BLaER1 (cell line): ENCODE data around the gene MAP2K2.
A peak's percentile ranks its signal among the peaks of the same experiment; 100 is the strongest.
"Not testable (repeated sequence)": the region's sequence is repeated elsewhere in the genome, so short reads cannot be mapped to it uniquely, and the experiment has no call there.

Experiments used
- H3K27ac ChIP-seq: shearing (Covaris generic); formaldehyde crosslinking; 2 replicates; pipeline ENCODE4 v1.8.1; 2022
- H3K27me3 ChIP-seq: shearing (Covaris generic); formaldehyde crosslinking; 2 replicates; pipeline ENCODE4 v1.8.1; 2022
- H3K36me3 ChIP-seq: shearing (Covaris generic); formaldehyde crosslinking; 2 replicates; pipeline ENCODE4 v1.8.1; 2022
- H3K4me1 ChIP-seq: shearing (Covaris generic); formaldehyde crosslinking; 2 replicates; pipeline ENCODE4 v1.8.1; 2022
- H3K4me2 ChIP-seq: shearing (Covaris generic); formaldehyde crosslinking; 2 replicates; pipeline ENCODE4 v1.8.1; 2022
- H3K4me3 ChIP-seq: shearing (Covaris generic); formaldehyde crosslinking; 2 replicates; pipeline ENCODE4 v1.8.1; 2022
- H3K9ac ChIP-seq: shearing (Covaris generic); formaldehyde crosslinking; 2 replicates; pipeline ENCODE4 v1.8.1; 2022
- H3K9me3 ChIP-seq: shearing (Covaris generic); formaldehyde crosslinking; 2 replicates; pipeline ENCODE4 v1.8.1; 2022
- H4K20me1 ChIP-seq: shearing (Covaris generic); formaldehyde crosslinking; 2 replicates; pipeline ENCODE4 v1.8.1; 2022
- Cebpa-rat ChIP-seq: shearing (Covaris generic); IDR thresholded peaks from 2 replicates; pipeline ENCODE4 v1.8.1; 2022

The MAP2K2 gene

GRCh38 chr19:4134351-4134750 lies 10.4 kb upstream of the MAP2K2 start:
- Histone ChIP-seq H3K36me3 (no peaks in the 10 kb centered on the region), H3K27me3 (no peaks in the 10 kb centered on the region), H3K9me3 (no peaks in the 10 kb centered on the region), H3K4me3 (no peak overlapping the region), H4K20me1 (no peaks in the 10 kb centered on the region), H3K27ac (no peak overlapping the region), H3K4me1 (no peaks in the 10 kb centered on the region), H3K9ac (no peak overlapping the region), H3K4me2 (no peak overlapping the region)
- no peak for TF ChIP-seq Cebpa-rat

DNA sequence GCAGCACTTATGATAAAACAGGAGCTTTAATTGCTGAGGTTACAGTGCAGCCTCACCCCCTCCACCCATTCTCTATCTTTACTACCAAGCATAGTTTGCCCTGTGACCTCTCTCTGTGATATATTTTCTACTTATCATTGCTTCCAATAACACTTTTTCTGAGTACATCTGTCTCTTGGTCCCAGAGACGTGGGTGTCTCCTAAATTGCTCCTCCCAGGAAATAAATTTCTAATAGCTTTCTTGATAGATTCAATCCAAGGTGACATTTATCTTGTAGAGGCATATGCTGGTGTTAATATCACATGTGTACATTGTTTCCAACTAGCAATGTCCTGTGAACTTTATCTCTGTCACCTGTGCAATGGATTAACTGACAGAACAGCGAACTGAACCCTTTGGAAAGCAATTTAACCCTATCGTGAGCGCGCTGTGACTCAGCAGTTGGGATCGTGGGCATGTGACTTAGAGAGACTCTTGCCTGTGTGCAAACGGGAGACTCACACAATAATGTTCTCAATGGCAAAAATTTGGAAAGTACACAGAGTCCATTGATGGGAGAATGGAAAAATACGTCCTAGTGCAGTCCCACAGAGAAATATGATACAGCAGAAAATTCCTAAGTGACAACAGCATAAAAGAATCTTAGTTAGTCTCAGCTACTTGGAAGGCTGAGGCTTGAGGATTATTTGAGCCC lies 7.0 kb upstream of the MAP2K2 start:
- H3K36me3 ChIP-seq, result no peaks in the 10 kb centered on the region
- H3K27me3 ChIP-seq, result no peaks in the 10 kb centered on the region
- no peak overlapping the region for H3K27ac ChIP-seq
- H4K20me1 ChIP-seq, result no peaks in the 10 kb centered on the region
- H3K9ac ChIP-seq, result 0 out of 2 replicates have a peak overlapping the region, but pooled peaks have one; percentile 15
- no peak overlapping the region for H3K4me3 ChIP-seq
- no peak for TF ChIP-seq Cebpa-rat
- no peaks in the 10 kb centered on the region for H3K4me1 ChIP-seq
- no peak overlapping the region for H3K4me2 ChIP-seq
- H3K9me3 ChIP-seq, result no peaks in the 10 kb centered on the region

DNA sequence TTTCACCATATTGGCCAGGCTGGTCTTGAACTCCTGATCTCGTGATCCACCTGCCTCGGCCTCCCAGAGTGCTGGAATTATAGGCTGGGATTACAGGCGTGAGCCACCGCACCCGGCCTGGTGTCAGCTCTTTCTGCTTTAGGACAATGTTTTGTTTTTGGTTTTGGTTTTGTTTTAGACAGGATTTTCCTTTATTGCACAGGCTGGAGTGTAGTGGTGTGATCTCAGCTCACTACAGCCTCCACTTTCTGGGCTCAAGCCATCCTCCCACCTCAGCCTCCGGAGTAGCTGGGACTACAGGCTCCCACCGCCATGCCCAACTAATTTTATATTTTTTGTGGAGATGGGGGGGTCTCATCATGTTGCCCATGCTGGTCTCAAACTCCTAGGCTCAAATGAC lies 5.1 kb upstream of the MAP2K2 start:
- H3K27ac ChIP-seq, H3K27me3 ChIP-seq, H3K4me1 ChIP-seq, H3K4me2 ChIP-seq, H3K36me3 ChIP-seq, H4K20me1 ChIP-seq, H3K9me3 ChIP-seq, H3K9ac ChIP-seq, H3K4me3 ChIP-seq: not testable (repeated sequence)

- not testable (repeated sequence) for H4K20me1 ChIP-seq, H3K9me3 ChIP-seq, H3K27me3 ChIP-seq, H3K27ac ChIP-seq, H3K4me3 ChIP-seq, H3K36me3 ChIP-seq, H3K9ac ChIP-seq, H3K4me2 ChIP-seq
- H3K4me1 ChIP-seq, result peaks cover 17% of the 10 kb centered on the region
Observed at GRCh38 chr19:4127322-4127721, 3.4 kb upstream of the MAP2K2 start.

DNA sequence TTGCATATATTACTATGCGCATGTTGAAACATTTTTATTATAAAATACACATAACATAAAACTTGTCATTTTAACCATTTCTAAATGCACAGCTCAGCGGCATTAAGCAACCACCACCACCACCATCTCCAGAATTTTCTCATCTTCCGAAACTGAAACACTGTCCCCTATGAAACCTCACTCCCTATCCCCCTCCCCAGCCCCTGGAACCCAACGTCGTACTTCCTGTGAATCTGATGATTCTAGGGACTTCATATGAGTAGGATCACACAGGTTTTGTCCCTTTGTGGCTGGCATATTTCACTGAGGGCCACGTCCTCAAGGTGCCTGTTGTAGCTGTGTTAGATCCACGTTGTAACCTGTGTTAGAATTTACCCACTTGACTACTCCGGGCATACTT lies 716 bp upstream of the MAP2K2 start:
- peaks cover 16% of the 10 kb centered on the region for H3K36me3 ChIP-seq
- no peak for TF ChIP-seq Cebpa-rat
- peaks cover 23% of the 10 kb centered on the region for H3K4me1 ChIP-seq
- peak overlapping the region; percentile 99 for H3K9ac ChIP-seq
- H3K27ac ChIP-seq, result peak overlapping the region; percentile 97; the same call in 1 of the 2 replicates
- peaks cover 24% of the 10 kb centered on the region for H4K20me1 ChIP-seq
- H3K9me3 ChIP-seq, result no peaks in the 10 kb centered on the region
- peak overlapping the region; percentile 85 for H3K4me2 ChIP-seq
- H3K4me3 ChIP-seq, result peak overlapping the region; percentile 90
- no peaks in the 10 kb centered on the region for H3K27me3 ChIP-seq

DNA sequence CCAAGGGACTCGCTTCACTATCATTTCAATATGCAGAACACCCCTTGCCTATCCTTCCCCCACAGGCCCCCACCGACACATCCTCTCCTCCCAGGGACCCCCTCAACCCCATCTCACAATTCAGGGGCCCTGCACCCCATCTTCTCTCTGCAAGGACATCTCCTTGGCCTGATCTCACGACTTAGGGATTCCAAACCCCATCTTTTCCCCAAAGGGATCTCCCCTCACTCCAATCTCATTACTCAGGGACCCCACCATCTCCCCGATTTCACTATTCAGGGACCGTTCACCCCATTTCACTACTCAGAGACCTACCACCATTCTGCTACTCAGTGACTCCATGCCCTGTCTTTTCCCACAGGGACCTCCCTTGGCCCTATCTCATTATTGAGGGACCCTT lies 1.4 kb downstream of the MAP2K2 start:
- Histone ChIP-seq H3K4me1 (peaks cover 23% of the 10 kb centered on the region), H3K27ac (peak overlapping the region; percentile 97), H3K27me3 (no peaks in the 10 kb centered on the region), H3K4me2 (peak overlapping the region; percentile 94), H3K36me3 (peaks cover 30% of the 10 kb centered on the region), H3K9ac (peak overlapping the region; percentile 99), H3K9me3 (no peaks in the 10 kb centered on the region), H3K4me3 (peak overlapping the region; percentile 90), H4K20me1 (peaks cover 45% of the 10 kb centered on the region)
- TF ChIP-seq Cebpa-rat, result no peak

DNA sequence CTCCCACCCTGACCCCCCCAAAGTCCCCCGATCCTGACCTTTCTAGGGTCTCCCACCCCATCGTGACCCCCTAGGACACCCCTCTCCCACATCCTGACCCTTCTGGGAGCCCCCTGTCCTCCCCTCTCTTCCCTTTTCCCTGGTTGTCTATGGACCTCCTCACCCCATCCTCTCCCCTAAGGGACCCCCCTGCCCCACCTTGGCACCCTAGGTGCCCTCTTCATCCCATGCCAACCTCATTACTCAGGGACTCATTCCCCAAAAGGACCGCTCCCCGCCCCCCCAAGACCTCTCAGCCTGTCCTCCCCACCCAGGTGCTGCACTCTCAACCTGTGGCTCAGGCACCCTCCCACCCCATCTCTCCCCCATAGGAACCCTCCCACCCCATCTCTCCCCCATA lies 2.1 kb downstream of the MAP2K2 start:
- no peaks in the 10 kb centered on the region for H3K27me3 ChIP-seq
- H3K9ac ChIP-seq, result no peak overlapping the region
- H3K4me1 ChIP-seq, result peaks cover 26% of the 10 kb centered on the region
- H4K20me1 ChIP-seq, result peaks cover 52% of the 10 kb centered on the region
- H3K9me3 ChIP-seq, result no peaks in the 10 kb centered on the region
- H3K4me2 ChIP-seq, result no peak overlapping the region
- no peak overlapping the region for H3K27ac ChIP-seq
- TF ChIP-seq Cebpa-rat, result no peak
- H3K4me3 ChIP-seq, result no peak overlapping the region
- H3K36me3 ChIP-seq, result peaks cover 37% of the 10 kb centered on the region

DNA sequence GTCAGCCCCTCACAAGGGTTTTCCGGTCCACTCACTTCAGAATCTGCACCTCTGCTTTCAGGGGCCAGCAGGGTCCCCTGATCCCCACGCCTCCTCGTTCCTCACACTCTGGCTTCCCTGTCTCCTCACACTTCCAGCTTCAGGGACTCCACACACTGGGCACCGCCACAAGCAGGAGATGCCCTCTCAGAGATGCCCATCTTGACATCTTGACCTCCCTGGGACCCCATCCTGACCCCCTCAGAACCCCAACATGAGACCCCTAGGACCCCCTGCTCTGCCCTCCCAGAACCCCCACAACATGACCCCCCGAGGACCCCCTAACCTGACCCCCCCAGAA lies 2.7 kb downstream of the MAP2K2 start:
- TF ChIP-seq Cebpa-rat, result no peak
- H4K20me1 ChIP-seq, result peaks cover 58% of the 10 kb centered on the region
- H3K4me3 ChIP-seq, result no peak overlapping the region
- no peaks in the 10 kb centered on the region for H3K9me3 ChIP-seq
- H3K27me3 ChIP-seq, result no peaks in the 10 kb centered on the region
- no peak overlapping the region for H3K9ac ChIP-seq
- peaks cover 32% of the 10 kb centered on the region for H3K4me1 ChIP-seq
- peaks cover 42% of the 10 kb centered on the region for H3K36me3 ChIP-seq
- no peak overlapping the region for H3K4me2 ChIP-seq
- H3K27ac ChIP-seq, result no peak overlapping the region

GRCh38 chr19:4120559-4121272 lies 3.2 kb downstream of the MAP2K2 start:
- peaks cover 37% of the 10 kb centered on the region for H3K4me1 ChIP-seq
- no peak overlapping the region for H3K9ac ChIP-seq
- H3K4me3 ChIP-seq, result no peak overlapping the region
- H3K27me3 ChIP-seq, result no peaks in the 10 kb centered on the region
- H3K4me2 ChIP-seq, result no peak overlapping the region
- peaks cover 46% of the 10 kb centered on the region for H3K36me3 ChIP-seq
- H4K20me1 ChIP-seq, result peaks cover 63% of the 10 kb centered on the region
- no peaks in the 10 kb centered on the region for H3K9me3 ChIP-seq
- H3K27ac ChIP-seq, result no peak overlapping the region
- TF ChIP-seq Cebpa-rat, result no peak

- H3K4me3 ChIP-seq, result no peak overlapping the region
- H3K9me3 ChIP-seq, result no peaks in the 10 kb centered on the region
- peaks cover 46% of the 10 kb centered on the region for H3K36me3 ChIP-seq
- no peak overlapping the region for H3K4me2 ChIP-seq
- no peak for TF ChIP-seq Cebpa-rat
- H3K27ac ChIP-seq, result no peak overlapping the region
- no peak overlapping the region for H3K9ac ChIP-seq
- peaks cover 46% of the 10 kb centered on the region for H3K4me1 ChIP-seq
- peaks cover 73% of the 10 kb centered on the region for H4K20me1 ChIP-seq
- H3K27me3 ChIP-seq, result no peaks in the 10 kb centered on the region
Observed at GRCh38 chr19:4119763-4120162, 4.2 kb downstream of the MAP2K2 start.
